NCI-H146 treated with DMSO at 0.1 percent for 48 hours (cell line): ENCODE results near the gene FMO4.
"Not testable (repeated sequence)": the region's sequence is repeated elsewhere in the genome, so short reads cannot be mapped to it uniquely, and the experiment has no call there.

Experiments used
- DNase-seq: peaks from one replicate; lab custom pipeline; 2025; ENCODE audit not compliant: unreplicated experiment; lab: John Stamatoyannopoulos, UW

FMO4 gene

DNA sequence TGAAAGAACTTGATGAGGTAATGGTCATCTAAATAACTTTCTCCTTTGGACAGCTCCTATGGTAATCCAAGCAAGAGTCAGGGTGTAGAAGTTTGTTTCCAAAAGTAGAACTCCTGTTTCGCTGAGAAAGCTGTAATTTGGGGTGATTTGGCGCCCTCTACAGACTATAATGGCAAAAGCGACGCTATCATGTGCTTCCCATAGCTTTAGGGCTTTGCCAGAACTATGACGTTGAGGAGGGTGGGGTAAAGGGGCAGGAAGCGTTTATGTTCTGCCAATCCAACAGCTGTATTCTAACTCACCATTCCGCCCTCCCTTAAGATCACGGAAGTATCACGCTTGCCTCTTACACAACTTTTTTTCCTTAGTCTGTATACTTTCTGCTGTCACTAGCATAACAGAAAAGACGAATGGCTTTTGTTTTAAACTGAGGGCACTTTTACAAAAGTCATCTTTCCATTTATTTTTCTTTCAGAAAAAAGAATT lies at the start of gene FMO4:
Gene FMO4 (plus strand): TSS at position 349 of the 486 bp plus-strand sequence. CDS start 5,643 bp downstream, outside the sequence.
- DNase-seq, result peak; percentile 38

DNA sequence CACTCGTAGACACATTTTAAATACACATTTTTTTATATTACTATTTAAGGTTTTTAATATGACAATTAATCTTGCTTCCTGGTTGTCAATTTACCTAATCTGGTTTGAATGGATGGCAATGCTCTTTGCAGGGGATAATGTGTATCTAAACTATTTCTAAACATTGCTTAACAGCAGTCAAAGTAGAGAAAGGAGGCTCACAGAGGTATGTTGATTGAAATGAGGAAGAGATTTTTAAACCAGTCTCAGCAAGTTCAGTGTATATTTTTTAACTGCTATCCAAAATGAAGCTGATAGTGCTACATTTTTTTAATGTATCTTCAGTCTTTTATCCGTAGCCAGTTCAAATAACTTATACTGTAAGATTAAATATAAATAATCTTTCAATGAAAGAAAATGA lies 48.3 kb upstream of the FMO4 start:
- no peak for DNase-seq

DNA sequence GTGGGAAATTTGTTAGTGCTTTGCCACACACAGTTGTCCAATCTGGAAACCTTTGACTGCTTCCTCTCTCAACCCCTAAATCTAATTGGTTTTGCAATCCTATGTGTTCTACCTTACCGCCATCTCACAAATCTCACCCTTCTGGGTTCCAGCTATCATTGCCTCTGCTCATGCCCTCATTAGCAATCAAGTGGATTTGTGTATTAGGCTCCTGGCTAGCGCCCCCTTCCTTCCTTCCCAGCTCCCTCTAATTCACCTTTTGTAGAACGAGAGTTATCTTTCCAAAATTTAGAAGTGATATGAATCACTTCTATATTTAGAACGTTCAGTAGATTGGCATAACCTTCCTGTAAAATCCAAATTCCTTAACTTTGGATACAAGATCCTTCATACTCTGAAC lies 47.1 kb upstream of the FMO4 start:
- DNase-seq, result no peak

- DNase-seq, result no peak
Measured at GRCh38 chr1:171267391-171267790, 46.6 kb upstream of the FMO4 start.

DNA sequence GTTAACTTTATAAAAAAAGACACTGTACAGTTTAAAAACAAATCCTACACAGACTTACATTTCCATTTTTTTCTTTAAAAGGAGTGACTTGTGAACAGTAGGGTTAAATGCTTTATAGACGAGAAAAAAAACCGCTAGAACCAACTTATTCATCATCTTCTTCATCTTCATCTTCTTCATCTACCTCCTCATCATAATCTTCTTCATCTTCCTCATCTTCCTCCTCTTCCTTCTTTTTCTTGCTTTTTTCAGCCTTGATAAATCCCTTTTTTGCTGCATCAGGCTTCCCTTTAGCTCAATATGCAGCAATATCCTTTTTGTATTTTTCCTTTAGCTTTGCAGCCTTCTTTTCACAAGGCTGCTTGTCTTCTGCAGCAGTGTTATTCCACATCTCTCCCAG lies 43.2 kb upstream of the FMO4 start:
- DNase-seq, result no peak

GRCh38 chr1:171277534-171277933 lies 36.4 kb upstream of the FMO4 start:
- no peak for DNase-seq

- DNase-seq, result no peak
Measured at GRCh38 chr1:171279234-171279633, 34.7 kb upstream of the FMO4 start.

- no peak for DNase-seq
Measured at GRCh38 chr1:171279678-171280077, 34.3 kb upstream of the FMO4 start.

- no peak for DNase-seq
Measured at GRCh38 chr1:171280599-171280998, 33.4 kb upstream of the FMO4 start.

GRCh38 chr1:171286032-171286705 lies 27.8 kb upstream of the FMO4 start:
- no peak for DNase-seq

GRCh38 chr1:171290621-171291020 lies 23.4 kb upstream of the FMO4 start:
- DNase-seq, result no peak

- no peak for DNase-seq
Measured at GRCh38 chr1:171292799-171293198, 21.2 kb upstream of the FMO4 start.

GRCh38 chr1:171295383-171295782 lies 18.6 kb upstream of the FMO4 start:
- DNase-seq, result not testable (repeated sequence)

DNA sequence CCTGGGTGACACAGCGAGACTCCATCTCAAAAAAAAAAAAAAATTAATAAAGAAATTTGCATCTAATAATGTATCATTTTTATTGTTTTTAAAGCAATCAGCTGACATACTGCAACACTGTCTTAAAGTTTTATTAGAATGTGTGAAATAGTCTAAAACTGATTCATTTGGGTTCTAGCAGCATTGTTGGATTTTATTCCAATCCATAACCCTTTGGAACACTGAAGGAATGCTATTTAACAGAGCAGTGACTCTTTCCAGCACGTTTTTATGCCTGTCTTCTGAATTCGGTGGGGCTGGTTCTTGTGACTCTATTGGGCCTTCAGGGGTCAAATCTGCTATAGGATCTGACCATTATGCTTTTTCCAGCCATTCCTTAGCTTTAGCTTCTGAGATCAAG lies 18.2 kb upstream of the FMO4 start:
- DNase-seq, result no peak

DNA sequence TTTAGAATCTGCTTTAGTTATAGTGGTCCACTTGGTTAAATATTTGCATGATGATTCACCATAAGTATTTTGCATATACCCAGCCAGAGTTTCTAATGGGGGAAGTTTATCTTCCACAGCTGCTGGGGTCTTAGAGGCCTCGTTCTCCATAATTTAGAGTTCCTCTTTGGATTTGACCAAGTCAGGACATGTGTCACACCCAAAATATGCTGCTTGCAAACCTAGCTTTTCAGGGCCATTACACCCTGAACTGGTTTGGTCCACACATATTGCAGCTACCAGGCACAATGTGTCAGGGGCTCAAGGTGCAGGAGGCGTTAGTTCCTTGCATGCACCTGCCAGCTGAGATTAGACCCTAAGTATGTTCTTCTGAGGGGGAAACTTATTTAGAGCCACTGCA lies 17.1 kb upstream of the FMO4 start:
- DNase-seq, result no peak

DNA sequence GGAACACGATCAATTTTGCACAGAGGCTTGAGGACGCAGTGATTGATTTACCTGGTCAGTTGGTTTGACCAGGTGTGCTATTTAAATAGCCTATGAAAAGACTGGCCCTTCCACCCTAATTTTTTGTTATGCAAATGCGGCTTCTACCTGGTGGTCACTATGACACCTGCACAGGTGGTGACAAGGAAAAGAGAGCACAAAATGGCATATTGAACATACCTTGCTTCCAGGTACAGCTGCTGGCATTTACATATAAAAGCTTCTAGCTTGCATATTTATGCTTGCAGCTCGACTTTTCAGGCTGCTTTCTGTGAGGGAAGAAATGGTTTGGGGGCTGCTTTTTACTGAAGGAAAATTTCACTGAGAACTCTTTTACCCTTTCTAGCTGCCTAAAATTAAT lies 15.3 kb upstream of the FMO4 start:
- no peak for DNase-seq

DNA sequence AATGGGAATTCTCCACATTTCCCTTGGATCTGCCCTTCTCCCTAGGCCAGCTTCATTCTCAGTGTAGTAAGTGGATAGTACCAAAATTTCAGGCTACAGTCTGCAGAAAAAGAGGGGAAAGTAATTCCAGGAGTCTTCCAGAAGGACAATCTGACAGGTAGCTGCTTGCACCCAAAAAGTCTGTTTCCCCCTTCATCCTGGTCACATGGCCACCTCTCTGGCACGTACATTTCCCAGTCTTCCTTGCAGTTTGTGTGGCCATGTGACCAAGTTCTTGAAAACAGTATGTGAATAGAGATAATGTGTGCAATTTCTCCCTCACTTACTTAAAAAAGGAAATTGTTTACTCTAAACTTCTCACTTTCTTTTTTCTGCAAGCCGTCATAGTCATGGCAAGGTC lies 14.6 kb upstream of the FMO4 start:
- DNase-seq, result no peak

GRCh38 chr1:171300401-171300800 lies 13.6 kb upstream of the FMO4 start:
- no peak for DNase-seq

GRCh38 chr1:171310661-171311087 lies 3.3 kb upstream of the FMO4 start:
- no peak for DNase-seq

- DNase-seq, result no peak
Measured at GRCh38 chr1:171311771-171312558, 2.0 kb upstream of the FMO4 start.

DNA sequence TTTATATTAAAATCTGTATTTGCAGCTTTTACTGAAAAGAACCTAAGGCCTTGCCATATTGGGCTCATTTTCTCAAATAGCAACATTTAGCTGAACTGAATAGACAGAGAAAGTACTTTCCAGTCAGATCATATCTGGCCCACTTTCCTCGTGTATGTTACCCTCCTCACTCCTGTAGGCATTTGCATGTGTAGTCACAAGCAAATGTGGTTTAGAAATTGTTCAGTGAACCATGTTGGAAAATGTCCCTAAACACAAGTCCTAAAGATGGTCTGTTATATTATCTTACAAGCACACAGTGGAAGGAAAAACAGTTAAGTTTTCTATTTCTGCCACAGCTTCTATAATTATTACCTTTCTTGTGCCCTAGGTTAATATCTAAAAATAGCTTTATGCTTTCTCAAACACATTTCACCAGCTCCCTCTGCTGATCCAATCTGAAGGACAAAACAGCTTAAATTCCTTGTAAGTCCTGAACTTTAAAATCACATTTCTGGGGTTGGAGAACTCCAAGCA lies 606 bp upstream of the FMO4 start:
- no peak for DNase-seq

GRCh38 chr1:171329251-171329650 lies 15.3 kb downstream of the FMO4 start:
- no peak for DNase-seq
